ENCODE measurements around the gene CXCL9. TPM values are rescaled to one million over a fixed set of nuclear protein-coding genes. Genes with fewer than 3 reads are reported as not detected.
"Not testable (repeated sequence)": the region's sequence is repeated elsewhere in the genome, so short reads cannot be mapped to it uniquely, and the experiment has no call there.

CXCL9 gene
- total and polyA plus RNA-seq, 7 donors: 0.03 to 0.51 (median 0.14) TPM

- ATAC-seq: no peak
- Histone ChIP-seq H3K27me3 (ENCODE audit: insufficient read depth in 3 of 3, low read length in 2 of 3) (peaks cover 0 to 9% (median 0%) of the 10 kb centered on the region in 3 donors), H3K9me3 (no peaks in the 10 kb centered on the region), H3K4me3 (no peak overlapping the region), H3K27ac (peak overlapping the region; percentile 34), H3K4me1 (no peaks in the 10 kb centered on the region), H3K36me3 (ENCODE audit: insufficient read depth in 1 of 2, low read depth in 1 of 2) (no peaks in the 10 kb centered on the region)
- TF ChIP-seq CTCF (IDR thresholded peaks at IDR 0.05): no peak
- intact Hi-C loops (cut with DNase I): no loop called here
- 80 to 82% (median 82%) methylated on average over 3 of the region's 3 CpGs for WGBS, 3 donors
- no peak for DNase-seq
Observed at GRCh38 chr4:76003620-76004019, 3.7 kb downstream of the CXCL9 start.

DNA sequence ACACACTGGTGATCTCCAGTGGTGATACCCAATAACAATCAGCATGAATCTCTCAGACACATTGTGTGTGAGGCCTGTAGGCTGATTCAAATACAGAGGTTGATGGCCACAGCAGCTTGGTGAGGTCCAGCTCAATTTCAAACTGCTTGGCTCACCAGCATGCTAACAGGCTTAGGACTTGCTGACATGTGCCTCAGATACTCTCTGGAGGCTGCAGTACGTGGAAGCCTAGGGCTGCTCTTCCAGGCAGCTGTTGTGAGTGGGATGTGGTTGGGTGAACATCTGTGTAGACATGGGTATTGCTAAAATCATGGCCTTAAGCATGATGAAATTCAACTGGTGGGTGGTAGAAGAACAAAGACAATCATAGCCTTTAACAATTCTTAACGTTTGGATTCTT lies 4.3 kb downstream of the CXCL9 start:
- Histone ChIP-seq H3K27ac (no peak overlapping the region), H3K4me1 (no peaks in the 10 kb centered on the region), H3K36me3 (ENCODE audit: insufficient read depth in 1 of 2, low read depth in 1 of 2) (no peaks in the 10 kb centered on the region), H3K4me3 (no peak overlapping the region), H3K27me3 (ENCODE audit: insufficient read depth in 3 of 3, low read length in 2 of 3) (peaks cover 0 to 9% (median 0%) of the 10 kb centered on the region in 3 donors), H3K9me3 (no peaks in the 10 kb centered on the region)
- 28 to 51% (median 37%) methylated on average over 2 of the region's 2 CpGs for WGBS, 3 donors
- intact Hi-C loops (cut with DNase I): no loop called here
- DNase-seq (peak in 1 of 2 donors; percentile 56), ATAC-seq (peak; percentile 63 to 83 (median 68))
- TF ChIP-seq CTCF (IDR thresholded peaks at IDR 0.05): no peak

GRCh38 chr4:76002176-76002575 lies 5.1 kb downstream of the CXCL9 start:
- Histone ChIP-seq H3K9me3 (no peaks in the 10 kb centered on the region), H3K27ac (peak overlapping the region; percentile 23), H3K36me3 (ENCODE audit: insufficient read depth in 1 of 2, low read depth in 1 of 2) (no peaks in the 10 kb centered on the region), H3K27me3 (ENCODE audit: insufficient read depth in 3 of 3, low read length in 2 of 3) (peaks cover 0 to 9% (median 0%) of the 10 kb centered on the region in 3 donors), H3K4me1 (no peaks in the 10 kb centered on the region), H3K4me3 (no peak overlapping the region)
- no peak for DNase-seq
- peak; percentile 39 to 75 (median 58) for ATAC-seq
- 72 to 77% (median 73%) methylated on average over 4 of the region's 4 CpGs for WGBS, 3 donors
- TF ChIP-seq CTCF (IDR thresholded peaks at IDR 0.05): no peak
- intact Hi-C loops (cut with DNase I): no loop called here

DNA sequence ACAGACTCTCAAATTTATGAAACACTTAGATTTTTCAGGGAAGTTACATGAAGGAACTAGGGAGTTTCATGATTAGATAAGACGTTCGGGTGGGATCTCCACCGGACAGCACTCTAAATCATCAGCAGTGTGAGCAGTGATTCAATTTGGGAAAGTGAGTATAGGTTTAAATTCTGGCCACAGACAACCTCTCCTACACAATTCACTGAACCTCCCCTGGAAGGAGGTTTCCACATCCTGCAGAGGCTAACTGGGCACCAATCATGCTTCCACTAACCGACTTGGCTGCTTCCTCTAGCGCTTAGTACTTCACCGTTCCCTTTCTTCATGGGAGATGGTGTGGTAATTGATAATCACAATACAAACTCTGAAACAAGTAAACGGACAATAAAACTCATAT lies 5.6 kb downstream of the CXCL9 start:
- WGBS, 3 donors: 77 to 85% (median 78%) methylated on average over 7 of the region's 7 CpGs
- Histone ChIP-seq H3K9me3 (no peaks in the 10 kb centered on the region), H3K4me3 (no peak overlapping the region), H3K27me3 (ENCODE audit: insufficient read depth in 3 of 3, low read length in 2 of 3) (peaks cover 0 to 9% (median 0%) of the 10 kb centered on the region in 3 donors), H3K27ac (peak overlapping the region; percentile 23), H3K36me3 (ENCODE audit: insufficient read depth in 1 of 2, low read depth in 1 of 2) (no peaks in the 10 kb centered on the region), H3K4me1 (no peaks in the 10 kb centered on the region)
- ATAC-seq (no peak), DNase-seq (no peak)
- intact Hi-C loops (cut with DNase I): no loop called here
- no peak for TF ChIP-seq CTCF (IDR thresholded peaks at IDR 0.05)

DNA sequence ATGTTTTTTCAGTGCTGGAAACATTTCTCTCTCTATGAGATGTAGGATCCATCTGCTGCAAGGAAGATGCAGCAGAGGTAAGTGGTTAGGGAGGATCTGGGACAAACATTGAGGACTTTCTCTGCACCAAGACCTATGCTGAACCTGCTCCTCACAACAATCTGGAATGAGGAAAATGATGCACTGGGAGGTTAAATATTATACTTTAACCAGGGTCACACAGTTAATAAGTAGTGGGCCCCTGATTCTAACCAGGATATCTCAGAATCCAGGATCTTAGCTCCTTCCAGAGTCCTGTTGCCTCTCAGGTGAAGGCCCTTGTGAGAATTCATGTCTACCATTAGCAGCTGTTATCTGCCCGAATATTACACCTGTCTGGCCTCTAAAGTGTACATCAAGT lies 7.0 kb downstream of the CXCL9 start:
- DNase-seq (no peak), ATAC-seq (no peak)
- Histone ChIP-seq H3K9me3 (no peaks in the 10 kb centered on the region), H3K27ac (no peak overlapping the region), H3K4me3 (no peak overlapping the region), H3K4me1 (no peaks in the 10 kb centered on the region), H3K36me3 (ENCODE audit: insufficient read depth in 1 of 2, low read depth in 1 of 2) (no peaks in the 10 kb centered on the region), H3K27me3 (ENCODE audit: insufficient read depth in 3 of 3, low read length in 2 of 3) (peaks cover 0 to 9% (median 0%) of the 10 kb centered on the region in 3 donors)
- TF ChIP-seq CTCF (IDR thresholded peaks at IDR 0.05): no peak
- WGBS, 3 donors: 81 to 89% (median 84%) methylated on average over 1 of the region's 1 CpG
- intact Hi-C loops (cut with DNase I): no loop called here

DNA sequence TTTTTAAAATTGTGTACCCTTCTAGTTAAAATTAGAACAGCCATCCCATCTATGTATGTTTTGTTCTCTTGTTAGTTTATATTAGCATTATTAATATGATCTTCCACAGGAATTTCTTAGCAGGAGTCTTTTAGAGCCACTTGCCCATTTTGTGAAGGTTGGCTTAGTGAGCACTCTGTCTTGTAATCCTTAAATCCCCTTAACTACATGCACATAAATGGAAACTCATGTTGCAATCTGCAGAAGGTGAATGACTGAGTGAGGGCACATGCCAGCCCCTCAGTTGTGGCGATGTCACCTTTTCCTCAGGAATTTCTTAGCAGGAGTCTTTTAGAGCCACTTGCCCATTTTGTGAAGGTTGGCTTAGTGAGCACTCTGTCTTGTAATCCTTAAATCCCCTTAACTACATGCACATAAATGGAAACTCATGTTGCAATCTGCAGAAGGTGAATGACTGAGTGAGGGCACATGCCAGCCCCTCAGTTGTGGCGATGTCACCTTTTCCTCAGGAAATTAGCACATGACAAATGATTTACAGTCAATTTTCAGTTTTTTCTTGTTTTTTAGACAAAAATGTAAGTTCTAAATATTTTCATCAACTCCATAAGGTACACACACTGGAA lies 8.7 kb downstream of the CXCL9 start:
- not testable (repeated sequence) for H3K36me3 ChIP-seq (ENCODE audit: insufficient read depth in 1 of 2, low read depth in 1 of 2); H3K4me1 ChIP-seq; H3K27ac ChIP-seq; DNase-seq; H3K27me3 ChIP-seq (ENCODE audit: insufficient read depth in 3 of 3, low read length in 2 of 3); H3K4me3 ChIP-seq; ATAC-seq; H3K9me3 ChIP-seq
- WGBS, 3 donors: 74 to 83% (median 83%) methylated on average over 2 of the region's 2 CpGs
- intact Hi-C loops (cut with DNase I): loop anchor here in 1 of 2 donors (2.0 to 10.0 kb wide), 2 partner anchors 68 to 306 kb away; partner anchors contain the start of gene STBD1

Measured in psoas muscle (tissue), 8 donors.